Measurements from ENCODE around the gene EPHB1. TPM values are rescaled to one million over a fixed set of nuclear protein-coding genes. Genes with fewer than 3 reads are reported as not detected.

EPHB1 gene
- total RNA-seq, 1 experiment from 2014 or later = 0.11 TPM

DNA sequence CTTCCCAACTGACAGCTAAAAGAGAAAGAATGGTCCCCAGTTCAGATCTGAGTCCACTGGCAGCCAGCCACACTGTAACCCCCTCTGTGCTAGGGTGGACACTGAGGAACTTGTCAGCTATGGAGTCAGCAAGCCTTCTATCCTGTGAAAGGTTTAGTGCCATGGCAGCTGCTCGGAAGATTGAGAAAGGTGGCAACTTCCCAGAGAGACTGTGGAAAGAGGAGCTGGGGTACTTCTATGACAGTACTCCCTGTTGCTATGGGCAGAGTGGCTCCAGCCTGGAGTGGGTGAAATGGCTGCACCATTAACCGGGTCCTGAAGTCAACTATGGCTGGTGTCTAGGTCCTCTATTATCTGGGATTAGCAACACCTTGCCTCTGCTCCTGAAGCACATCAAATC lies 447.2 kb downstream of the EPHB1 start:
- BruUV-seq (replicated peaks) = no TSS peak
- CTCF ChIA-PET = no interaction called here

DNA sequence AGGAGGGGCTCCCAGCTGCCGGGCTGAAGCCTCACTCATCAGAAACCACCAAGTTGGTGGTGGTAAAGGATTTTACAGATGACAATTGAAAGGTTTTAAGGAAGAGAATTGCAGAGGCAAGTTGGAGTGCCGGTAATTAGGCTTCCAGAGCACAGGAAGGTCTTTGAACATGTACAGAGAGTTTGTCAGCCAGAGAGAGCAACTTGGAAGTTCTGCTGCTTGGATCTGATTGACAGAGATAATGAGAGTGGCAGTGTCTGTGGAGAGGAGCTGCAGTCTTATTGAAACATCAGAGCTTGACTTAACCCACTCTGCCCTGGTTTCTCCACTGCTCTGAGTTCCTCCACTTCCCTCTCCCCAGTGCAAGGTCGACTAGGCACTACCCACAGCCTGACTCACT lies 448.6 kb downstream of the EPHB1 start:
- CTCF ChIA-PET = no interaction called here
- H3K4me3 ChIP-seq (ENCODE audit: low read depth, low read length, poor library complexity, severe bottlenecking) = no peak overlapping the region
- no peaks in the 10 kb centered on the region for H3K27me3 ChIP-seq (replicated peaks; ENCODE audit: insufficient read depth, low read depth, low read length, poor library complexity)
- no peaks in the 10 kb centered on the region for H3K4me1 ChIP-seq (ENCODE audit: insufficient read depth, low read length, poor library complexity, severe bottlenecking)
- H3K27ac ChIP-seq (ENCODE audit: low read depth, low read length, poor library complexity, severe bottlenecking) = no peak overlapping the region
- no TSS peak for BruUV-seq (replicated peaks)
- H3K36me3 ChIP-seq (ENCODE audit: insufficient read depth, low read length, poor library complexity, severe bottlenecking) = no peaks in the 10 kb centered on the region
- intact Hi-C loops (cut with micrococcal nuclease; ENCODE audit: unreplicated experiment) = no loop called here
- no peak for DNase-seq (ENCODE audit: low spot score)
- POLR2A ChIA-PET (ENCODE audit: low non-redundant PET) = no interaction called here
- no peaks in the 10 kb centered on the region for H3K9me3 ChIP-seq (ENCODE audit: low read depth, low read length, poor library complexity, severe bottlenecking)
- TF ChIP-seq, protein P1, sequence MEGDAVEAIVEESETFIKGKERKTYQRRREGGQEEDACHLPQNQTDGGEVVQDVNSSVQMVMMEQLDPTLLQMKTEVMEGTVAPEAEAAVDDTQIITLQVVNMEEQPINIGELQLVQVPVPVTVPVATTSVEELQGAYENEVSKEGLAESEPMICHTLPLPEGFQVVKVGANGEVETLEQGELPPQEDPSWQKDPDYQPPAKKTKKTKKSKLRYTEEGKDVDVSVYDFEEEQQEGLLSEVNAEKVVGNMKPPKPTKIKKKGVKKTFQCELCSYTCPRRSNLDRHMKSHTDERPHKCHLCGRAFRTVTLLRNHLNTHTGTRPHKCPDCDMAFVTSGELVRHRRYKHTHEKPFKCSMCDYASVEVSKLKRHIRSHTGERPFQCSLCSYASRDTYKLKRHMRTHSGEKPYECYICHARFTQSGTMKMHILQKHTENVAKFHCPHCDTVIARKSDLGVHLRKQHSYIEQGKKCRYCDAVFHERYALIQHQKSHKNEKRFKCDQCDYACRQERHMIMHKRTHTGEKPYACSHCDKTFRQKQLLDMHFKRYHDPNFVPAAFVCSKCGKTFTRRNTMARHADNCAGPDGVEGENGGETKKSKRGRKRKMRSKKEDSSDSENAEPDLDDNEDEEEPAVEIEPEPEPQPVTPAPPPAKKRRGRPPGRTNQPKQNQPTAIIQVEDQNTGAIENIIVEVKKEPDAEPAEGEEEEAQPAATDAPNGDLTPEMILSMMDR (conservative IDR thresholded peaks at IDR 0.05; ENCODE audit: low read depth, low read length) = no peak
- no peak for TF ChIP-seq EZH2 (IDR thresholded peaks at IDR 0.05; ENCODE audit: borderline replicate concordance, low read depth, low read length, poor library complexity, severe bottlenecking)

More for the DNA sequence above, 447.2 kb downstream of the EPHB1 start:
- no peaks in the 10 kb centered on the region for H3K4me1 ChIP-seq (ENCODE audit: insufficient read depth, low read length, poor library complexity, severe bottlenecking)
- no peak for TF ChIP-seq EZH2 (IDR thresholded peaks at IDR 0.05; ENCODE audit: borderline replicate concordance, low read depth, low read length, poor library complexity, severe bottlenecking)
- TF ChIP-seq, protein P1 (conservative IDR thresholded peaks at IDR 0.05; ENCODE audit: low read depth, low read length) = no peak
- no peak for DNase-seq (ENCODE audit: low spot score)
- no peaks in the 10 kb centered on the region for H3K9me3 ChIP-seq (ENCODE audit: low read depth, low read length, poor library complexity, severe bottlenecking)
- no peak overlapping the region for H3K4me3 ChIP-seq (ENCODE audit: low read depth, low read length, poor library complexity, severe bottlenecking)
- H3K27ac ChIP-seq (ENCODE audit: low read depth, low read length, poor library complexity, severe bottlenecking) = no peak overlapping the region
- H3K27me3 ChIP-seq (replicated peaks; ENCODE audit: insufficient read depth, low read depth, low read length, poor library complexity) = no peaks in the 10 kb centered on the region
- POLR2A ChIA-PET (ENCODE audit: low non-redundant PET) = no interaction called here
- intact Hi-C loops (cut with micrococcal nuclease; ENCODE audit: unreplicated experiment) = no loop called here
- H3K36me3 ChIP-seq (ENCODE audit: insufficient read depth, low read length, poor library complexity, severe bottlenecking) = no peaks in the 10 kb centered on the region

DNA sequence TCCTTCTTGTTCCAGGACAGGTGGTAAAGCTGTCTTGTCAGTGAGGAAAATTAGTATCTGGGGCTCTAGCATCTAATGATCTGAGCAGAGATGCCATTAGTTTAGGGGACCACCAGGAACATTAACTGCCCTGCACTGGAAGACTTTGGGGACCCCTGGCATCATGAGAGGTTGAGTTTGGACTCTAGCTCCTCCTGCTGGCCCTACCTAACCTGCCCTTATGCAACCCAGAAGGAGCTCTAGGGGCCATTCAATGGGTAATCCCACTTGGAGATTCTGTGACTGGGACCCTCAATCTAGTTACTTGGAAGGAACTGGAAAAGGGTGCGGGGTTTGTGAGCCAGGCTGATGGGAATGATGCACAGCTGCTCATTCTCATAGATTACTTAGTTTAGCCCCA lies 451.0 kb downstream of the EPHB1 start:
- ChIA-PET CTCF (interaction anchor here (0.7 kb wide), 1 partner anchor 549 kb away, joined by 5 read pairs; no protein-coding TSS in a partner anchor), POLR2A (ENCODE audit: low non-redundant PET) (no interaction called here)
- TF ChIP-seq, protein P1 (conservative IDR thresholded peaks at IDR 0.05; ENCODE audit: low read depth, low read length) = no peak
- TF ChIP-seq EZH2 (IDR thresholded peaks at IDR 0.05; ENCODE audit: borderline replicate concordance, low read depth, low read length, poor library complexity, severe bottlenecking) = no peak
- Histone ChIP-seq H3K9me3 (ENCODE audit: low read depth, low read length, poor library complexity, severe bottlenecking) (no peaks in the 10 kb centered on the region), H3K4me1 (ENCODE audit: insufficient read depth, low read length, poor library complexity, severe bottlenecking) (no peaks in the 10 kb centered on the region), H3K27me3 (replicated peaks; ENCODE audit: insufficient read depth, low read depth, low read length, poor library complexity) (no peaks in the 10 kb centered on the region), H3K4me3 (ENCODE audit: low read depth, low read length, poor library complexity, severe bottlenecking) (no peak overlapping the region), H3K36me3 (ENCODE audit: insufficient read depth, low read length, poor library complexity, severe bottlenecking) (no peaks in the 10 kb centered on the region), H3K27ac (ENCODE audit: low read depth, low read length, poor library complexity, severe bottlenecking) (no peak overlapping the region)
- intact Hi-C loops (cut with micrococcal nuclease; ENCODE audit: unreplicated experiment) = no loop called here
- BruUV-seq (replicated peaks) = no TSS peak
- DNase-seq (ENCODE audit: low spot score) = no peak

All from A673 (cell line).